ENCODE measurements around the gene RALGPS1. TPM values are rescaled to one million over a fixed set of nuclear protein-coding genes. Genes with fewer than 3 reads are reported as not detected.

RALGPS1 gene
- total and polyA plus RNA-seq, 4 donors: 34.4 to 80.9 (median 73.2) TPM

- H3K4me3 ChIP-seq (ENCODE audit: low read depth, low read length): no peak overlapping the region
- DNase-seq (ENCODE audit: low read depth in 4 of 6, low spot score in 6 of 6): no peak
- H3K36me3 ChIP-seq (ENCODE audit: control insufficient read depth, insufficient read depth, low read length): no peaks in the 10 kb centered on the region
- 77% methylated on average over 9 of the region's 9 CpGs for WGBS (ENCODE audit: insufficient coverage)
- H3K27me3 ChIP-seq (ENCODE audit: control insufficient read depth, insufficient read depth, low read length): no peaks in the 10 kb centered on the region
- H3K27ac ChIP-seq (ENCODE audit: low read depth, low read length): no peak overlapping the region
- H3K9me3 ChIP-seq (ENCODE audit: control insufficient read depth, insufficient read depth, low read length): no peaks in the 10 kb centered on the region
- H3K4me1 ChIP-seq (ENCODE audit: control insufficient read depth, insufficient read depth, low read length): peaks cover 47% of the 10 kb centered on the region
Measured at GRCh38 chr9:127128341-127129072, 213.9 kb downstream of the RALGPS1 start.

GRCh38 chr9:127129073-127129717, 214.6 kb downstream of the RALGPS1 start:
- peaks cover 47% of the 10 kb centered on the region for H3K4me1 ChIP-seq (ENCODE audit: control insufficient read depth, insufficient read depth, low read length)
- no peaks in the 10 kb centered on the region for H3K9me3 ChIP-seq (ENCODE audit: control insufficient read depth, insufficient read depth, low read length)
- 67% methylated on average over 2 of the region's 5 CpGs for WGBS (ENCODE audit: insufficient coverage)
- H3K36me3 ChIP-seq (ENCODE audit: control insufficient read depth, insufficient read depth, low read length): no peaks in the 10 kb centered on the region
- no peak for DNase-seq (ENCODE audit: low read depth in 4 of 6, low spot score in 6 of 6)
- no peaks in the 10 kb centered on the region for H3K27me3 ChIP-seq (ENCODE audit: control insufficient read depth, insufficient read depth, low read length)
- no peak overlapping the region for H3K27ac ChIP-seq (ENCODE audit: low read depth, low read length)
- H3K4me3 ChIP-seq (ENCODE audit: low read depth, low read length): no peak overlapping the region

- WGBS (ENCODE audit: insufficient coverage): no CpG with 5 or more reads among the region's 3 CpGs
- Histone ChIP-seq H3K4me1 (ENCODE audit: control insufficient read depth, insufficient read depth, low read length) (peaks cover 48% of the 10 kb centered on the region), H3K27ac (ENCODE audit: low read depth, low read length) (no peak overlapping the region), H3K9me3 (ENCODE audit: control insufficient read depth, insufficient read depth, low read length) (no peaks in the 10 kb centered on the region), H3K27me3 (ENCODE audit: control insufficient read depth, insufficient read depth, low read length) (no peaks in the 10 kb centered on the region), H3K4me3 (ENCODE audit: low read depth, low read length) (no peak overlapping the region), H3K36me3 (ENCODE audit: control insufficient read depth, insufficient read depth, low read length) (no peaks in the 10 kb centered on the region)
- DNase-seq (ENCODE audit: low read depth in 4 of 6, low spot score in 6 of 6): no peak
Measured at GRCh38 chr9:127129718-127130085, 215.1 kb downstream of the RALGPS1 start.

GRCh38 chr9:127130235-127130634, 215.7 kb downstream of the RALGPS1 start:
- Histone ChIP-seq H3K27ac (ENCODE audit: low read depth, low read length) (no peak overlapping the region), H3K27me3 (ENCODE audit: control insufficient read depth, insufficient read depth, low read length) (no peaks in the 10 kb centered on the region), H3K4me1 (ENCODE audit: control insufficient read depth, insufficient read depth, low read length) (peaks cover 54% of the 10 kb centered on the region), H3K36me3 (ENCODE audit: control insufficient read depth, insufficient read depth, low read length) (no peaks in the 10 kb centered on the region), H3K9me3 (ENCODE audit: control insufficient read depth, insufficient read depth, low read length) (no peaks in the 10 kb centered on the region), H3K4me3 (ENCODE audit: low read depth, low read length) (no peak overlapping the region)
- DNase-seq (ENCODE audit: low read depth in 4 of 6, low spot score in 6 of 6): no peak
- 57% methylated on average over 1 of the region's 2 CpGs for WGBS (ENCODE audit: insufficient coverage)

- WGBS (ENCODE audit: insufficient coverage): 59% methylated on average over 2 of the region's 10 CpGs
- Histone ChIP-seq H3K9me3 (ENCODE audit: control insufficient read depth, insufficient read depth, low read length) (no peaks in the 10 kb centered on the region), H3K4me1 (ENCODE audit: control insufficient read depth, insufficient read depth, low read length) (peaks cover 59% of the 10 kb centered on the region), H3K27ac (ENCODE audit: low read depth, low read length) (peak overlapping the region; percentile 52), H3K36me3 (ENCODE audit: control insufficient read depth, insufficient read depth, low read length) (no peaks in the 10 kb centered on the region), H3K4me3 (ENCODE audit: low read depth, low read length) (no peak overlapping the region), H3K27me3 (ENCODE audit: control insufficient read depth, insufficient read depth, low read length) (no peaks in the 10 kb centered on the region)
- DNase-seq (ENCODE audit: low read depth in 4 of 6, low spot score in 6 of 6): peak in 2 of 6 donors; percentile 77 to 93
Measured at GRCh38 chr9:127130661-127131538, 216.3 kb downstream of the RALGPS1 start.

GRCh38 chr9:127131871-127132270, 217.3 kb downstream of the RALGPS1 start:
- Histone ChIP-seq H3K36me3 (ENCODE audit: control insufficient read depth, insufficient read depth, low read length) (no peaks in the 10 kb centered on the region), H3K27me3 (ENCODE audit: control insufficient read depth, insufficient read depth, low read length) (no peaks in the 10 kb centered on the region), H3K9me3 (ENCODE audit: control insufficient read depth, insufficient read depth, low read length) (no peaks in the 10 kb centered on the region), H3K4me1 (ENCODE audit: control insufficient read depth, insufficient read depth, low read length) (peaks cover 66% of the 10 kb centered on the region), H3K27ac (ENCODE audit: low read depth, low read length) (peak overlapping the region; percentile 52), H3K4me3 (ENCODE audit: low read depth, low read length) (no peak overlapping the region)
- DNase-seq (ENCODE audit: low read depth in 4 of 6, low spot score in 6 of 6): no peak
- 85% methylated on average over 5 of the region's 6 CpGs for WGBS (ENCODE audit: insufficient coverage)

GRCh38 chr9:127132375-127132774, 217.8 kb downstream of the RALGPS1 start:
- Histone ChIP-seq H3K27me3 (ENCODE audit: control insufficient read depth, insufficient read depth, low read length) (no peaks in the 10 kb centered on the region), H3K27ac (ENCODE audit: low read depth, low read length) (no peak overlapping the region), H3K36me3 (ENCODE audit: control insufficient read depth, insufficient read depth, low read length) (no peaks in the 10 kb centered on the region), H3K4me3 (ENCODE audit: low read depth, low read length) (no peak overlapping the region), H3K9me3 (ENCODE audit: control insufficient read depth, insufficient read depth, low read length) (no peaks in the 10 kb centered on the region), H3K4me1 (ENCODE audit: control insufficient read depth, insufficient read depth, low read length) (peaks cover 69% of the 10 kb centered on the region)
- 96% methylated on average over 3 of the region's 4 CpGs for WGBS (ENCODE audit: insufficient coverage)
- no peak for DNase-seq (ENCODE audit: low read depth in 4 of 6, low spot score in 6 of 6)

GRCh38 chr9:127132921-127133647, 218.5 kb downstream of the RALGPS1 start:
- peak in 2 of 6 donors; percentile 58 to 86 for DNase-seq (ENCODE audit: low read depth in 4 of 6, low spot score in 6 of 6)
- Histone ChIP-seq H3K27ac (ENCODE audit: low read depth, low read length) (peak overlapping the region; percentile 86), H3K36me3 (ENCODE audit: control insufficient read depth, insufficient read depth, low read length) (no peaks in the 10 kb centered on the region), H3K4me3 (ENCODE audit: low read depth, low read length) (no peak overlapping the region), H3K9me3 (ENCODE audit: control insufficient read depth, insufficient read depth, low read length) (no peaks in the 10 kb centered on the region), H3K27me3 (ENCODE audit: control insufficient read depth, insufficient read depth, low read length) (no peaks in the 10 kb centered on the region), H3K4me1 (ENCODE audit: control insufficient read depth, insufficient read depth, low read length) (peaks cover 73% of the 10 kb centered on the region)
- 25% methylated on average over 10 of the region's 15 CpGs for WGBS (ENCODE audit: insufficient coverage)

- H3K4me3 ChIP-seq (ENCODE audit: low read depth, low read length): no peak overlapping the region
- no peaks in the 10 kb centered on the region for H3K27me3 ChIP-seq (ENCODE audit: control insufficient read depth, insufficient read depth, low read length)
- no peaks in the 10 kb centered on the region for H3K36me3 ChIP-seq (ENCODE audit: control insufficient read depth, insufficient read depth, low read length)
- DNase-seq (ENCODE audit: low read depth in 4 of 6, low spot score in 6 of 6): peak in 2 of 6 donors; percentile 81 to 88
- WGBS (ENCODE audit: insufficient coverage): 12% methylated on average over 13 of the region's 13 CpGs
- peaks cover 67% of the 10 kb centered on the region for H3K4me1 ChIP-seq (ENCODE audit: control insufficient read depth, insufficient read depth, low read length)
- H3K9me3 ChIP-seq (ENCODE audit: control insufficient read depth, insufficient read depth, low read length): no peaks in the 10 kb centered on the region
- H3K27ac ChIP-seq (ENCODE audit: low read depth, low read length): peak overlapping the region; percentile 86
Measured at GRCh38 chr9:127133739-127134167, 219.2 kb downstream of the RALGPS1 start.

Measured in spinal cord (tissue), 10 donors.